HL-60 (cell line): ENCODE results near the gene GMDS.

Experiments
- CTCF ChIP-seq: IDR thresholded peaks from one replicate; pipeline ENCODE4 v1.5.1; 2011; ENCODE audit warnings: low read length, control low read depth, inconsistent platforms; ENCODE audit not compliant: insufficient read depth
- GABPA ChIP-seq: IDR thresholded peaks from 2 replicates; pipeline ENCODE4 v1.6.1; 2012; ENCODE audit warnings: low read depth
- POLR2AphosphoS5 ChIP-seq: IDR thresholded peaks from 2 replicates; pipeline ENCODE4 v1.6.1; 2012; ENCODE audit warnings: low read depth
- REST ChIP-seq: IDR thresholded peaks from 2 replicates; pipeline ENCODE4 v1.6.1; 2012; ENCODE audit warnings: low read depth; ENCODE audit not compliant: insufficient replicate concordance

- TF ChIP-seq GABPA (no peak), POLR2AphosphoS5 (no peak), CTCF (no peak), REST (no peak)
Measured at GRCh38 chr6:1873781-1874180, 371.6 kb downstream of the GMDS start.
